GM18907 (cell line): Measurements from ENCODE around the gene SNAPIN.

Experiments used
- ATAC-seq: cut with Tn5 transposase; IDR thresholded peaks from one replicate; pipeline ENCODE4 v1.9.1; 2021; ENCODE audit warnings: mild to moderate bottlenecking, moderate library complexity; ENCODE audit not compliant: unreplicated experiment

The SNAPIN gene

GRCh38 chr1:153699768-153700167 is 41.3 kb downstream of the SNAPIN start:
- no peak for ATAC-seq

- no peak for ATAC-seq
Observed at GRCh38 chr1:153705484-153705883, 47.0 kb downstream of the SNAPIN start.

GRCh38 chr1:153711026-153711425 is 52.5 kb downstream of the SNAPIN start:
- no peak for ATAC-seq
